ENCODE data around the gene ZNF644. TPM values are rescaled to one million over a fixed set of nuclear protein-coding genes. Genes with fewer than 3 reads are reported as not detected.

ZNF644 gene
- total RNA-seq, 1 experiment from 2014 or later, result 55.9 TPM

DNA sequence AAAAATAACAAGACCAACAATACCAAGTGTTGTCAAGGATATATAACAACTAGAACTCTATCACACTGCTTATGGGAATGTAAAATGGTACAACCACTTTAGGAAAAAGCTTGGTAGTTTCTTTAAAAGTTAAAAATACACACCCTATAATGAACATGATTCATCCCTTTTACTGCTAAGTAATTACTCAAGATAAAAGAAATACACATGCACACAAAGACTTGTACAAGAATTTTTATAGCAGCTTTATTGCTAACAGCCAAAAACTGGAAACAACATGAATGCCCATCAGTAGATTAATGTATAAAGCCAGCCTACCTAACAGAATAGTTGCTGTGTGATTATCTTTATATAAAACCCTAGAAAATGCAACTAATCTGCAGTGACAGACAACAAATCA lies 10.5 kb upstream of the ZNF644 start:
- Histone ChIP-seq H3K9ac (ENCODE audit: low read length) (no peak overlapping the region), H3K27me3 (ENCODE audit: insufficient read depth, low read length) (no peaks in the 10 kb centered on the region), H3K4me3 (replicated peaks in 1 of 2; ENCODE audit: low read depth in 1 of 2, low read length in 2 of 2) (no peak overlapping the region), H3K4me2 (ENCODE audit: low read length) (no peak overlapping the region), H3K9me3 (ENCODE audit: control insufficient read depth in 1 of 2, insufficient read depth in 1 of 2, low read depth in 1 of 2, low read length in 2 of 2) (no peaks in the 10 kb centered on the region), H3K27ac (ENCODE audit: low read depth, low read length) (no peak overlapping the region), H4K20me1 (ENCODE audit: insufficient read depth) (no peaks in the 10 kb centered on the region), H2AFZ (ENCODE audit: low read depth, low read length, poor library complexity, severe bottlenecking) (no peak overlapping the region), H3K79me2 (ENCODE audit: insufficient read depth, low read length) (no peaks in the 10 kb centered on the region), H3K4me1 (ENCODE audit: control insufficient read depth in 1 of 2, insufficient read depth in 2 of 2, low read length in 2 of 2) (no peaks in the 10 kb centered on the region), H3K9me2 (ENCODE audit: insufficient read depth) (no peaks in the 10 kb centered on the region), H3K36me3 (ENCODE audit: control insufficient read depth in 1 of 2, insufficient read depth in 2 of 2, low read length in 2 of 2) (no peaks in the 10 kb centered on the region)
- ATAC-seq (no peak), DNase-seq (ENCODE audit: low read depth, low spot score) (no peak)
- ChIA-PET CTCF (no interaction called here), RAD21 (ENCODE audit: low non-redundant PET in 1 of 2, low total read pairs in 2 of 2, uncharacterized antibody in 2 of 2, unreplicated experiment in 2 of 2) (no interaction called here), POLR2A (no interaction called here)
- no TSS peak for BruUV-seq (replicated peaks)
- intact Hi-C loops (cut with micrococcal nuclease), result no loop called here
- TF ChIP-seq FOSL1 (IDR thresholded peaks at IDR 0.05; ENCODE audit: low read depth) (no peak), ZNF274 (IDR thresholded peaks at IDR 0.05; ENCODE audit: low read depth, low read length) (no peak), JUND (IDR thresholded peaks at IDR 0.05) (no peak), ZFX (IDR thresholded peaks at IDR 0.05) (no peak), ELF1 (IDR thresholded peaks at IDR 0.05; ENCODE audit: borderline replicate concordance, low read depth) (no peak)

DNA sequence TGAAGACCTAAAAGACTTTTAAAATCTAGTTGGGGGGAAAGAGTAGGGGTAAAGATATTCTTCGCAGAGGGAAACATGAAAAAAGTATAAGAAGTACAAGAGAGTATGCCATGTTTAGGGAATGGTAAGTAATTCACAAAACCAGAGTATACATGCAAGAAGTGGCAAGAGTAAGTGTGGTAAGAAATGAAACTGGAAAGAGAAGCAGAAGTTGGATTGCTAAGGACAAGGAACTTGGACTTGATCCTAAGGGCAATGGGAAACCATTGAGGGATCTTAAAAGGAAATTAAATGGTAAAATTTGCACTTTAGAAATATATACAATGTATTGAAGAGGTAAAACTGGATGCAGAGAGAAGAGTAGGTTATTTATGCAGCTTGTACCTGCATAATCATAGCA lies 9.2 kb upstream of the ZNF644 start:
- intact Hi-C loops (cut with micrococcal nuclease), result no loop called here
- Histone ChIP-seq H3K27ac (ENCODE audit: low read depth, low read length) (no peak overlapping the region), H3K79me2 (ENCODE audit: insufficient read depth, low read length) (no peaks in the 10 kb centered on the region), H4K20me1 (ENCODE audit: insufficient read depth) (no peaks in the 10 kb centered on the region), H3K4me1 (ENCODE audit: control insufficient read depth in 1 of 2, insufficient read depth in 2 of 2, low read length in 2 of 2) (no peaks in the 10 kb centered on the region), H3K9me3 (ENCODE audit: control insufficient read depth in 1 of 2, insufficient read depth in 1 of 2, low read depth in 1 of 2, low read length in 2 of 2) (no peaks in the 10 kb centered on the region), H3K9me2 (ENCODE audit: insufficient read depth) (no peaks in the 10 kb centered on the region), H2AFZ (ENCODE audit: low read depth, low read length, poor library complexity, severe bottlenecking) (no peak overlapping the region), H3K9ac (ENCODE audit: low read length) (no peak overlapping the region), H3K4me3 (replicated peaks in 1 of 2; ENCODE audit: low read depth in 1 of 2, low read length in 2 of 2) (no peak overlapping the region), H3K4me2 (ENCODE audit: low read length) (no peak overlapping the region), H3K36me3 (ENCODE audit: control insufficient read depth in 1 of 2, insufficient read depth in 2 of 2, low read length in 2 of 2) (no peaks in the 10 kb centered on the region), H3K27me3 (ENCODE audit: insufficient read depth, low read length) (no peaks in the 10 kb centered on the region)
- no TSS peak for BruUV-seq (replicated peaks)
- ChIA-PET POLR2A (no interaction called here), RAD21 (ENCODE audit: low non-redundant PET in 1 of 2, low total read pairs in 2 of 2, uncharacterized antibody in 2 of 2, unreplicated experiment in 2 of 2) (no interaction called here), CTCF (no interaction called here)
- no peak for DNase-seq (ENCODE audit: low read depth, low spot score)
- no peak for ATAC-seq
- TF ChIP-seq, protein P1, sequence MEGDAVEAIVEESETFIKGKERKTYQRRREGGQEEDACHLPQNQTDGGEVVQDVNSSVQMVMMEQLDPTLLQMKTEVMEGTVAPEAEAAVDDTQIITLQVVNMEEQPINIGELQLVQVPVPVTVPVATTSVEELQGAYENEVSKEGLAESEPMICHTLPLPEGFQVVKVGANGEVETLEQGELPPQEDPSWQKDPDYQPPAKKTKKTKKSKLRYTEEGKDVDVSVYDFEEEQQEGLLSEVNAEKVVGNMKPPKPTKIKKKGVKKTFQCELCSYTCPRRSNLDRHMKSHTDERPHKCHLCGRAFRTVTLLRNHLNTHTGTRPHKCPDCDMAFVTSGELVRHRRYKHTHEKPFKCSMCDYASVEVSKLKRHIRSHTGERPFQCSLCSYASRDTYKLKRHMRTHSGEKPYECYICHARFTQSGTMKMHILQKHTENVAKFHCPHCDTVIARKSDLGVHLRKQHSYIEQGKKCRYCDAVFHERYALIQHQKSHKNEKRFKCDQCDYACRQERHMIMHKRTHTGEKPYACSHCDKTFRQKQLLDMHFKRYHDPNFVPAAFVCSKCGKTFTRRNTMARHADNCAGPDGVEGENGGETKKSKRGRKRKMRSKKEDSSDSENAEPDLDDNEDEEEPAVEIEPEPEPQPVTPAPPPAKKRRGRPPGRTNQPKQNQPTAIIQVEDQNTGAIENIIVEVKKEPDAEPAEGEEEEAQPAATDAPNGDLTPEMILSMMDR (IDR thresholded peaks at IDR 0.05 in 2 of 3, conservative IDR thresholded peaks at IDR 0.05 in 1 of 3; ENCODE audit: borderline replicate concordance in 1 of 3, insufficient read depth in 1 of 3, low read depth in 2 of 3, low read length in 2 of 3), result no peak
- TF ChIP-seq SP1 (IDR thresholded peaks at IDR 0.05; ENCODE audit: low read depth), result no peak
- TF ChIP-seq ZFX (IDR thresholded peaks at IDR 0.05), result no peak
- TF ChIP-seq, protein P2, sequence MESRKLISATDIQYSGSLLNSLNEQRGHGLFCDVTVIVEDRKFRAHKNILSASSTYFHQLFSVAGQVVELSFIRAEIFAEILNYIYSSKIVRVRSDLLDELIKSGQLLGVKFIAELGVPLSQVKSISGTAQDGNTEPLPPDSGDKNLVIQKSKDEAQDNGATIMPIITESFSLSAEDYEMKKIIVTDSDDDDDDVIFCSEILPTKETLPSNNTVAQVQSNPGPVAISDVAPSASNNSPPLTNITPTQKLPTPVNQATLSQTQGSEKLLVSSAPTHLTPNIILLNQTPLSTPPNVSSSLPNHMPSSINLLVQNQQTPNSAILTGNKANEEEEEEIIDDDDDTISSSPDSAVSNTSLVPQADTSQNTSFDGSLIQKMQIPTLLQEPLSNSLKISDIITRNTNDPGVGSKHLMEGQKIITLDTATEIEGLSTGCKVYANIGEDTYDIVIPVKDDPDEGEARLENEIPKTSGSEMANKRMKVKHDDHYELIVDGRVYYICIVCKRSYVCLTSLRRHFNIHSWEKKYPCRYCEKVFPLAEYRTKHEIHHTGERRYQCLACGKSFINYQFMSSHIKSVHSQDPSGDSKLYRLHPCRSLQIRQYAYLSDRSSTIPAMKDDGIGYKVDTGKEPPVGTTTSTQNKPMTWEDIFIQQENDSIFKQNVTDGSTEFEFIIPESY (IDR thresholded peaks at IDR 0.05; ENCODE audit: extremely low read depth, insufficient replicate concordance, low read length), result no peak
- no peak for TF ChIP-seq TCF7L2 (IDR thresholded peaks at IDR 0.05; ENCODE audit: borderline replicate concordance, extremely low read depth, insufficient read depth, insufficient read length)
- TF ChIP-seq ELF1 (IDR thresholded peaks at IDR 0.05; ENCODE audit: borderline replicate concordance, low read depth), result no peak
